Mesothelial cell of epicardium (in vitro differentiated cells): Measurements from ENCODE around the gene NAA38. TPM values are rescaled to one million over a fixed set of nuclear protein-coding genes. Genes with fewer than 3 reads are reported as not detected.
"Not testable (repeated sequence)": the region's sequence is repeated elsewhere in the genome, so short reads cannot be mapped to it uniquely, and the experiment has no call there.

ENCODE experiments used
- DNase-seq, 2 experiments: peaks; one replicate each; pipeline ENCODE4 v3.0.0; 2021; ENCODE audit warnings: low spot score in 2 of 2; ENCODE audit not compliant: unreplicated experiment in 2 of 2
- H3K27ac Mint-ChIP-seq: 2 replicates; pipeline ENCODE4 v1.8.0; 2021; ENCODE audit warnings: mixed read lengths
- H3K27me3 Mint-ChIP-seq: 2 replicates; pipeline ENCODE4 v1.8.0; 2021; ENCODE audit warnings: low read depth, mixed read lengths
- H3K36me3 Mint-ChIP-seq: 2 replicates; pipeline ENCODE4 v1.8.0; 2021; ENCODE audit warnings: mixed read lengths
- H3K4me1 Mint-ChIP-seq: 2 replicates; pipeline ENCODE4 v1.8.0; 2021; ENCODE audit warnings: mixed read lengths
- H3K4me3 Mint-ChIP-seq: 2 replicates; pipeline ENCODE4 v1.8.0; 2021; ENCODE audit warnings: mild to moderate bottlenecking, moderate library complexity, mixed read lengths
- H3K9me3 Mint-ChIP-seq: 2 replicates; pipeline ENCODE4 v1.8.0; 2021; ENCODE audit warnings: mixed read lengths
- total RNA-seq: library from RNA; stranded (reverse); gene quantifications from 3 replicates; pipeline ENCODE4 v1.2.1, GENCODE V29; 2021
- TF ChIP-seq, protein P1 (sequence below): fragments of 200-600 bp; sonication (generic); IDR thresholded peaks from one replicate; pipeline ENCODE4 v1.5.0; 2021; ENCODE audit warnings: antibody characterized with exemption; ENCODE audit not compliant: unreplicated experiment

NAA38 gene
- total RNA-seq, 1 donor from 2014 or later: 67.2 TPM

DNA sequence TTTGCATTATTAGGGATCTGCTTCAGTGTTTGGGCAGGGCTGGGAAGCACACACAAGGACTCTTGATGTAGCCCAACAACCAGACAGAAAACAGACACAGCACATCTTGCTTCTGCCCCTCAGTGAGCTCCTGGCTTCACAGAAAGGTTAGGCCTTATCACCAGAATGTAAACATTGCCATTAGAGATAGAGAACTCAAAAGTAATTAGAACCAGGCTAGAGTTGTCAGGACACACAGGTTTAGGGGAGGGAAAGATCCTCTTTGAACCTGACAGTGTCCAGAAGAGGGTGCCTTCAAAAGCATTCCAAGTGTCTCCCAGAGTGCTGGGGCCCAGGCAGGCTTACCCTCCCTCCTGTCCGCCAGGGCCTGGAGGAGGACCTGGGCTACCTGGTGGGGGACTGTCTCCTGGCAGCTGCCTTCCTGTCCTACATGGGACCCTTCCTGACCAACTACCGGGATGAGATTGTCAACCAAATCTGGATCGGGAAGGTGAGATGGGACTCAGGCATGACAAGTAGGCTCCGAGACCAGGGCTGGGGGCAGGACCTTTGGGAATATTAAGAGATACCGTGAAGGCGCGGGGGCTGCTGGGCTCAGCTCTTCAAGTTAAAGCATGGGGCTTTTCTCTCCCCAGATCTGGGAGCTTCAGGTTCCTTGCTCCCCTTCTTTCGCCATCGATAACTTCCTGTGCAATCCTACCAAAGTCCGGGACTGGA lies 40.3 kb downstream of the NAA38 start:
- Mint-ChIP-seq H3K36me3 (no peaks in the 10 kb centered on the region), H3K27ac (no peak overlapping the region), H3K4me3 (no peak overlapping the region), H3K27me3 (peaks cover 4% of the 10 kb centered on the region), H3K4me1 (peaks cover 10% of the 10 kb centered on the region), H3K9me3 (no peaks in the 10 kb centered on the region)
- no peak for DNase-seq
- TF ChIP-seq, protein P1, sequence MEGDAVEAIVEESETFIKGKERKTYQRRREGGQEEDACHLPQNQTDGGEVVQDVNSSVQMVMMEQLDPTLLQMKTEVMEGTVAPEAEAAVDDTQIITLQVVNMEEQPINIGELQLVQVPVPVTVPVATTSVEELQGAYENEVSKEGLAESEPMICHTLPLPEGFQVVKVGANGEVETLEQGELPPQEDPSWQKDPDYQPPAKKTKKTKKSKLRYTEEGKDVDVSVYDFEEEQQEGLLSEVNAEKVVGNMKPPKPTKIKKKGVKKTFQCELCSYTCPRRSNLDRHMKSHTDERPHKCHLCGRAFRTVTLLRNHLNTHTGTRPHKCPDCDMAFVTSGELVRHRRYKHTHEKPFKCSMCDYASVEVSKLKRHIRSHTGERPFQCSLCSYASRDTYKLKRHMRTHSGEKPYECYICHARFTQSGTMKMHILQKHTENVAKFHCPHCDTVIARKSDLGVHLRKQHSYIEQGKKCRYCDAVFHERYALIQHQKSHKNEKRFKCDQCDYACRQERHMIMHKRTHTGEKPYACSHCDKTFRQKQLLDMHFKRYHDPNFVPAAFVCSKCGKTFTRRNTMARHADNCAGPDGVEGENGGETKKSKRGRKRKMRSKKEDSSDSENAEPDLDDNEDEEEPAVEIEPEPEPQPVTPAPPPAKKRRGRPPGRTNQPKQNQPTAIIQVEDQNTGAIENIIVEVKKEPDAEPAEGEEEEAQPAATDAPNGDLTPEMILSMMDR: no peak

DNA sequence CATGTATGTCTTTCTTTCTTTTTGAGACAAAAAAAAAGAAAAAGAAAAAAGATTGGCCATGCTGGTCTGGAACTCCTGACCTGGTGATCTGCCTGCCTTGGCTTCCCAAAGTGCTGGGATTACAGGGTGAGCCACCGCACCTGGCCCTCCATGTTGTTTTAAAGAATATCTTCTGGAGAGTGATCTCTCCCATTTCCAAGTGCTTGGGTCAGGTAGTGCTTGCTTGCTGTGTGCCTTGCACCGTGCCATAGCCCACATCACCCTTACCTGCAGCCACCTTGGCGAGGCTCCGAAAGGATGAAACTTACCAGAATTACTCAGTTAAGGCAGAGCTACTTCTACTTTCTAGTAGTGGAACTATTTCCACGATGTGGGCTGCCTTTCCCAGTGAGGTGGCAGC lies 42.4 kb downstream of the NAA38 start:
- Mint-ChIP-seq H3K9me3 (no peaks in the 10 kb centered on the region), H3K36me3 (no peaks in the 10 kb centered on the region), H3K4me3 (no peak overlapping the region), H3K4me1 (peaks cover 10% of the 10 kb centered on the region), H3K27ac (no peak overlapping the region), H3K27me3 (peaks cover 4% of the 10 kb centered on the region)
- TF ChIP-seq, protein P1: no peak
- DNase-seq: no peak

- DNase-seq: no peak
- Mint-ChIP-seq H3K9me3 (no peaks in the 10 kb centered on the region), H3K36me3 (no peaks in the 10 kb centered on the region), H3K4me1 (no peaks in the 10 kb centered on the region), H3K4me3 (no peak overlapping the region), H3K27me3 (peaks cover 5% of the 10 kb centered on the region), H3K27ac (no peak overlapping the region)
- TF ChIP-seq, protein P1: no peak
These were observed 46.1 kb downstream of the NAA38 start for GRCh38 chr17:7811251-7811650.

GRCh38 chr17:7809791-7810343 lies 47.5 kb downstream of the NAA38 start:
- DNase-seq, H3K27ac Mint-ChIP-seq, H3K27me3 Mint-ChIP-seq, H3K36me3 Mint-ChIP-seq, H3K9me3 Mint-ChIP-seq, H3K4me1 Mint-ChIP-seq, H3K4me3 Mint-ChIP-seq: not testable (repeated sequence)

DNA sequence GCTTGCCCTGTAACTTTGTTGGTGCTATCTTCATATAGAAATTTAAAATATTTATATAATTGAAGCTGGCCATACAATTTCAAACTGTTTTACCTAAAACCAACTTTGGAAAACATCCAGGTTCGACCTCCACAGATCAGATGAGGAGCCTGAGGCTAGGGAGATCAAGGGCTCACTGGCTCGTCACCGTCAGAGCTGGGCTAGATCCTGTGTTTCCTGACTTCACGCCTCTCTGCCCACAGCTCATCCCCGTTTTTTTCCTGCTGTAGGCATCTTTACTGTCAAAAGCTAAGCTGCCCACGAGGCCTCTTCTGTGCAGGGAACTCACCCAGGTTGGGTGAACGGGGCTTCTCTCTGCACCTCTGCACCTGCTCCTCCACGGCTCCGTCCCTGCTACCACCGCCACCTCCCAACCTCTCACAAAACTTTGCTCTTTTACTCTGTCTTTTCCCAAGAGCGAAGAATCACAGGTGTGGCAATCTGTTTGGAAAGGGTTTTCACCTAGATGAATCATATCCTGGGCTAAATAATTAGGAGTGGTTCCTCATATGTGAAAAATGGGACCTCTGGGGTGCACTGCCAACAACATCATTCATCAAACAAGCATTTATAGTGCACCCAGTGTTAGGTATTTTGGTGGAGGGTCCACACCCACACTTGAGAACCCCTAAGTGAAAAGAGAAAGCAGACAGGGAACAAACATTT lies 48.1 kb downstream of the NAA38 start:
- Mint-ChIP-seq H3K4me3 (no peak overlapping the region), H3K27me3 (peaks cover 5% of the 10 kb centered on the region), H3K27ac (no peak overlapping the region), H3K4me1 (peaks cover under 1% of the 10 kb centered on the region), H3K36me3 (no peaks in the 10 kb centered on the region), H3K9me3 (no peaks in the 10 kb centered on the region)
- no peak for DNase-seq
- TF ChIP-seq, protein P1: no peak

DNA sequence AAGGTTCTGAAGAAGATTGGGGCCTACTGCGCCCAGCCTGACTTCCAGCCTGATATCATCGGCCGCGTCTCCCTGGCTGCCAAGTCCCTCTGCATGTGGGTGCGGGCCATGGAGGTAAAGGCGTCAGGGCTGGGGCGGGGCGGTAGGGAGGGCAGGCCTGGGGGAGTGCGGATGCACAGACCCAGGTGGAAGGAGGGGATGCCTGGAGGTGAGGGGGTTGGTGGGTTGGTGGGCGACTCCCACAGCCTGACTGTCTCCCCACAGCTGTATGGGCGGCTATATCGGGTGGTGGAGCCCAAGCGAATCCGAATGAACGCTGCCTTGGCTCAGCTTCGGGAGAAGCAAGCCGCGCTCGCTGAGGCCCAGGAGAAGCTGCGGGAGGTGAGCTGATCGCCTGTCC lies 50.2 kb downstream of the NAA38 start:
- Mint-ChIP-seq H3K4me3 (no peak overlapping the region), H3K27me3 (peaks cover 5% of the 10 kb centered on the region), H3K36me3 (no peaks in the 10 kb centered on the region), H3K4me1 (peaks cover 6% of the 10 kb centered on the region), H3K27ac (no peak overlapping the region), H3K9me3 (no peaks in the 10 kb centered on the region)
- no peak for DNase-seq
- TF ChIP-seq, protein P1: no peak
